Left lung (tissue), 10 donors: ENCODE data around the gene ELF5. TPM values are rescaled to one million over a fixed set of nuclear protein-coding genes. Genes with fewer than 3 reads are reported as not detected.
A peak's percentile ranks its signal among the peaks of the same experiment; 100 is the strongest.

ENCODE experiments used
- ATAC-seq: fragments of 200-7000 bp; cut with Tn5 transposase; one replicate; pipeline ENCODE4 v1.9.1; 2020; ENCODE audit warnings: moderate library complexity
- DNase-seq, 4 donors: peaks; one replicate each; pipeline ENCODE4 v3.0.0-alpha.2; 2013 to 2020
- H3K27ac ChIP-seq, 2 donors: fragments of 200-600 bp; sonication (generic) in 1 of 2; one replicate each; pipeline versions ENCODE4 v1.5.0 to v1.8.0; 2020 to 2021
- H3K27me3 ChIP-seq, 2 donors: fragments of 200-600 bp; sonication (generic) in 1 of 2; one replicate each; pipeline versions ENCODE4 v1.5.0 to v1.8.0; 2020 to 2021
- H3K36me3 ChIP-seq, 2 donors: fragments of 200-600 bp; sonication (generic) in 1 of 2; one replicate each; pipeline versions ENCODE4 v1.5.0 to v1.8.0; 2020 to 2021
- H3K4me1 ChIP-seq, 2 donors: fragments of 200-600 bp; one replicate each; pipeline ENCODE4 v1.8.0; 2021
- H3K4me3 ChIP-seq, 2 donors: fragments of 200-600 bp; sonication (generic) in 1 of 2; one replicate each; pipeline versions ENCODE4 v1.5.0 to v1.8.0; 2020 to 2021; ENCODE audit warnings: mild to moderate bottlenecking in 1 of 2
- H3K9me3 ChIP-seq, 2 donors: fragments of 200-600 bp; sonication (generic) in 1 of 2; one replicate each; pipeline versions ENCODE4 v1.5.0 to v1.8.0; 2020 to 2021
- CTCF ChIP-seq, 2 donors: fragments of 200-600 bp; sonication (generic) in 1 of 2; IDR thresholded peaks; one replicate each; pipeline versions ENCODE4 v1.5.0 to v1.8.0; 2021; ENCODE audit warnings: antibody characterized with exemption in 2 of 2
- intact Hi-C, 2 donors: fragments of 100-400 bp; cut with DNase I; formaldehyde crosslinking; loops; one replicate each; pipeline versions ENCODE4 v1.11.2 to v1.14.2; 2022
- polyA plus RNA-seq, 6 donors: library from polyadenylated mRNA; unstranded; fragments of 120-200 nt; gene quantifications; one replicate each; pipeline ENCODE4 v1.2.1, GENCODE V29; 2013; ENCODE audit not compliant: insufficient read length in 6 of 6
- total RNA-seq, 2 donors: library from RNA; stranded (reverse); fragmentation: NEBNext Ultra II Directional; extraction: Animal tissue kit (Norgen Biotek cat#: 25700); gene quantifications; one replicate each; pipeline ENCODE4 v1.2.1, GENCODE V29; 2021
- donor health status: DM: no; HTN: yes; CAD: no.
- donor health status: DM: no; HTN: no; CAD: no.

The ELF5 gene
- total and polyA plus RNA-seq, 8 donors = 5.1 to 41.7 (median 28.4) TPM

GRCh38 chr11:34510673-34511072 lies 2.9 kb downstream of the ELF5 start:
- no peak for TF ChIP-seq CTCF (IDR thresholded peaks at IDR 0.05)
- H3K36me3 ChIP-seq = no peaks in the 10 kb centered on the region
- ATAC-seq = no peak

GRCh38 chr11:34510218-34510617 lies 3.4 kb downstream of the ELF5 start:
- DNase-seq = no peak
- H3K4me3 ChIP-seq = no peak overlapping the region
- intact Hi-C loops = no loop called here
- no peaks in the 10 kb centered on the region for H3K9me3 ChIP-seq
- H3K36me3 ChIP-seq = no peaks in the 10 kb centered on the region
- H3K27ac ChIP-seq = no peak overlapping the region
- no peaks in the 10 kb centered on the region for H3K27me3 ChIP-seq
- H3K4me1 ChIP-seq = peaks cover 5 to 24% of the 10 kb centered on the region in 2 donors
- TF ChIP-seq CTCF (IDR thresholded peaks at IDR 0.05) = no peak
- no peak for ATAC-seq

More at GRCh38 chr11:34510673-34511072, 2.9 kb downstream of the ELF5 start:
- no peaks in the 10 kb centered on the region for H3K27me3 ChIP-seq
- H3K4me1 ChIP-seq = peaks cover 5 to 24% of the 10 kb centered on the region in 2 donors
- H3K27ac ChIP-seq = no peak overlapping the region
- intact Hi-C loops = no loop called here
- DNase-seq = no peak
- H3K9me3 ChIP-seq = no peaks in the 10 kb centered on the region
- no peak overlapping the region for H3K4me3 ChIP-seq

GRCh38 chr11:34509336-34509876 lies 4.2 kb downstream of the ELF5 start:
- Histone ChIP-seq H3K27me3 (no peaks in the 10 kb centered on the region), H3K27ac (no peak overlapping the region)
- ATAC-seq = no peak

GRCh38 chr11:34508524-34508923 lies 5.1 kb downstream of the ELF5 start:
- DNase-seq = no peak

More at GRCh38 chr11:34509336-34509876, 4.2 kb downstream of the ELF5 start:
- intact Hi-C loops = no loop called here
- H3K4me1 ChIP-seq = peaks cover 5 to 24% of the 10 kb centered on the region in 2 donors
- no peak overlapping the region for H3K4me3 ChIP-seq
- no peaks in the 10 kb centered on the region for H3K36me3 ChIP-seq
- no peak for DNase-seq
- no peak for TF ChIP-seq CTCF (IDR thresholded peaks at IDR 0.05)
- H3K9me3 ChIP-seq = no peaks in the 10 kb centered on the region

GRCh38 chr11:34507610-34508009 lies 6.0 kb downstream of the ELF5 start:
- intact Hi-C loops = no loop called here
- DNase-seq = no peak
- no peaks in the 10 kb centered on the region for H3K36me3 ChIP-seq
- no peak for TF ChIP-seq CTCF (IDR thresholded peaks at IDR 0.05)
- peak overlapping the region; percentile 42 to 56 for H3K27ac ChIP-seq
- H3K27me3 ChIP-seq = no peaks in the 10 kb centered on the region
- H3K4me1 ChIP-seq = peaks cover 7 to 24% of the 10 kb centered on the region in 2 donors
- no peaks in the 10 kb centered on the region for H3K9me3 ChIP-seq
- ATAC-seq = peak; percentile 3
- no peak overlapping the region for H3K4me3 ChIP-seq

More at GRCh38 chr11:34508524-34508923, 5.1 kb downstream of the ELF5 start:
- intact Hi-C loops = no loop called here
- no peak overlapping the region for H3K27ac ChIP-seq
- no peak for ATAC-seq
- no peak overlapping the region for H3K4me3 ChIP-seq
- peaks cover 5 to 24% of the 10 kb centered on the region in 2 donors for H3K4me1 ChIP-seq
- H3K9me3 ChIP-seq = no peaks in the 10 kb centered on the region
- no peak for TF ChIP-seq CTCF (IDR thresholded peaks at IDR 0.05)
- no peaks in the 10 kb centered on the region for H3K36me3 ChIP-seq
- no peaks in the 10 kb centered on the region for H3K27me3 ChIP-seq
